Stimulated activated CD8-positive, alpha-beta memory T cell treated with anti-CD3 and anti-CD28 coated beads, Interleukin-4, amount 100 ng/mL, for 48 hours (primary cell): ENCODE measurements around the gene KIF21A.
"Not testable (repeated sequence)": the region's sequence is repeated elsewhere in the genome, so short reads cannot be mapped to it uniquely, and the experiment has no call there.

Experiments
- DNase-seq: peaks from one replicate; pipeline ENCODE4 v3.0.0-alpha.2; 2020

The KIF21A gene

DNA sequence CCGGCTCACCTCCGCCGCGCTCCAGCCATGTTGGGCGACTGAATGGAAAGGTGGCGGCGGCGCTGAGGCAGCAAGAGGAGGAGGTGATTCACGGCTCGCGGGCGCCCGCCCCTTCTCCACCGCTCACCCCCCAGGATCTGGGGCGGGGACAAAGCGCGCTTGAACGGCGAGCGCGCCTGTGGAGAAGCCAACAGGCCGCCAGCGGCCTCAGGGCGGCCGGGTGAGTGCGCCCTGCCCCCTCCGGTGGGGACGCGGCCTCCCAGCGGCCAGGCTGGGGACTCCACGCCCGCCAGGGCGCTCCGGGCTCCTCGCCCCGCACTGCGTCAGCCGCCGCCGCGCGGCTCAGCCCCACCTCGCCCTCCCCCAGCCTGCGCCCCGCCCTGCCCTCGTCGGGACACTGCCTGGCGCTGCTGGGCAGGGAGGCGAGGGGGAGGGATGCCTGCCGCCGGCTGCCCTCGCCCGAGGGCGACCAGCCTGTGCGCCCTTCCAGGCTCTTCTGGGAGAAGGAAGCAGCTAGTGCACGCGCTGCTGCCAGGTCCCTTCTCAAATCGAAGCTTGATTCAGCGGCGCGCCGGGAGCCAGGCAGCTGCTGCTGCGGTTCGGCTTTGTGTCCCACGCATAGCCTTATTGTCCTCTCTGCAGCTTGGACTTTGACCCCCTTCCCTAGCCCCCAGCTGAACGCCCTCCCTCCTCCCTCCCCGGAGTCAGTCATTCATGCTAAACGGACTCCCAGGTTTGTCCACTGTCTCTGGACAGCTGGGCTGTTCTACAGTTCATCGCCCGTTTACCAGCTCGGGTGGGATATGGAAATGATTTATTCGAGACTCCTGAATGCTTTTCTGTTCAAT is at the start of gene KIF21A:
TSS of gene KIF21A (minus strand) at position 40 of the 848 bp plus-strand sequence. CDS start 150 bp downstream, outside the sequence.
- DNase-seq, result peak; percentile 89

DNA sequence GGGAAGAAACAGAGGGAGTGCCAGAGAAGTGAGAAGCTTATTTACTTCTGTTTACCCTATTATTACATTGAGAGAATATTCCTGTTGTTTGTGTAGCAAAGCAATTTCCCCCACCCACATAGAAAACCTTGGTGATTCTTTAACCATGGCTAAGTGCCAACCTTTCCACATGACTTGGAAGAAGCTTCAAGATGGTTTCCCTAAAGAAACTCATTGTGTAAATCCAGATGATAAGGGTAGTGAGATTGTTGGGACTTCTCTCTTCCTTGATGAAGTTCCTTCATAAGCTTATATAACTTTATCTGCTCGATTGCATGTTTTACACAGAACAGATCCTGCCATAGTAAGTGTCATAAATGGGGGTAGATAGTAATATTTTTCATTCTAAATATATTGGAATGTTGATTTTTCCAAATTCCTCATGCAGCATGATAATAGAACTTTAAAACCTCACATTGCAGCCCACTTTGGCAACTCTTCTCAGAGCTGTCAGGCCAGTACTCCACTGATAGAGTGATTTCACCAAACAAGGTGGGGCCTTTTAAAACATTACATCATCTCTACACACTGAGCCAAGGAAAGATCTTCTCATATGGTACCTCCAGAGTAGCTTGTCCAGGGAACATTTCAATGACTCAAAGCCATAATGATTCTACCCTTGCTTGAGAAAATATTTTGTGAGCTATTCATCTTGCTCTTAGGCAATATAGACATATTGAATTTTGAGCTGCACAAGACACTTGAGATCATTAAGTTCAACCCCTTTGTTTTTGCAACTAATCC is 47.8 kb upstream of the KIF21A start:
- DNase-seq, result no peak

GRCh38 chr12:39483597-39483996 is 40.7 kb upstream of the KIF21A start:
- no peak for DNase-seq

GRCh38 chr12:39483042-39483441 is 40.1 kb upstream of the KIF21A start:
- DNase-seq, result no peak

- no peak for DNase-seq
Observed at GRCh38 chr12:39476894-39477293, 34.0 kb upstream of the KIF21A start.

- no peak for DNase-seq
Observed at GRCh38 chr12:39476121-39476520, 33.2 kb upstream of the KIF21A start.

GRCh38 chr12:39475136-39475535 is 32.2 kb upstream of the KIF21A start:
- not testable (repeated sequence) for DNase-seq

- DNase-seq, result no peak
Observed at GRCh38 chr12:39467432-39467870, 24.5 kb upstream of the KIF21A start.

DNA sequence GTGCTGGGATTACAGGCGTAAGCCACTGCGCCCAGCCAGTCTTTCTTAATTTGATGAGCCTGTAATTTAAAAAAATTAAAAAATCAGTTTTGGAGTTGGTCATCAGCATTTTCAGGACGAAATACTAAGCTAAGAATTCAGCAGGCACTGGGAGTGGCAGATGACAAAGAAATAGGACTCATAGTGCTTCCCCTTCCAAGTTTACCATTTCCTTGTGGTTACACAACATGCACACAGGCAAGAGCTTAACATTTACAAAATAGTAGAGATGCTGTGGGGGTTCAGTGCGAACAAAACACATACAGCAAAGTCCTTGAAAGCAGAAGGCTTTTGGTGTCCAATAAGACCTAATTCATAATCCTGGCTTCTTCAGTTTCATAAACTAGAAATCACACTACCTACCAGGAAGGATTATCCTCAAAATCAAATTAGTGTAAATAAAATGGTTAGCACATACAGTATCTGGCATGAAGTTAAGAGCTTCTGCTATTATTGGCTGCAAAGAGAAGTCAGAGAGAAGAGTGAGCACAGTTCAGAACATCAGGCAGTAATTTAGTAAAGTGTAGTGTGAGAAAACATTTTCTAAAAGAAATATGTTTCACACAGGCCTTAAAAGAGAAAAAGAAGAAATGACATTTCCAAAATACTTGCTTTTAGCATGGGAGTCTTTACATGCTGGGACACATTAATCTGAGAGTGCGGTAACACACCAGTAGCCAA is 22.2 kb upstream of the KIF21A start:
- DNase-seq, result no peak

GRCh38 chr12:39461059-39461458 is 18.1 kb upstream of the KIF21A start:
- DNase-seq, result no peak

DNA sequence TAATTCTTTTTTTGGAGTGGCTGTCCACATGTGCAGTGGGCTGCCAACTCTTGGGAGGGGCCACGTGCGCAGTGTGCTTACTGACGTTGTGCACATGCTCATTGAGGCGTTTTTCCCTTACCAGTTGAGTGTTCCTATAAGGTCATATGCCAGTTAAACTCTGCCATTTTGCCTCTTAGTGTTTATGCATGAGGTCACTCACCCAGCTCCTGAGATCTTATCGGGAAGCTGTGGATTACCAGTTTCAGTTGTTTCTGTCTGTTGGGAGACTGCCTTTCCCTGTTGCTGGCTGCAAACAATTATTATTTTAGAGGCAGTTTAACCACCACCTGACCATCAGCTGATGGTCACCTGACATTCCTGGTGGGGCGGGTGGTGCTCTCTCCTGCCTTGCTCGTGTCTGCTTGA is 16.1 kb upstream of the KIF21A start:
- DNase-seq, result no peak

- DNase-seq, result no peak
Observed at GRCh38 chr12:39451977-39452376, 9.1 kb upstream of the KIF21A start.

DNA sequence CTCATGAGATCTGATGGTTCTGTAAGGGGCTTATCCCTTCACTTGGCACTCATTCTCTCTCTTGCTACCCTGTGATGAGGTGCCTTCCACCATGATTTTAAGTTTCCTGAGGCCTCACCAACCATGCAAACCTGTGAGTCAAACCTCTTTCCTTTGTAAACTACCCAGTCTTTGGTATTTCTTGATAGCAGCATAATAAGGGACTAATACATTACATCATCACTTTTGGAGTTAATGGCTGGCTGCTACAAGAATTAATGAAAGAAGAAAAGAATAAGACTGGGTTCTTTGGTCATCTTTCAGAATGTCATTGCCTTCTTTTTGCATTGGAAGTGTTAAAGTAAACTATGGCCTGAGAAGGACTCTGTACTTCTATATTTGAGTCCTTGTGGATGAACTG is 5.1 kb upstream of the KIF21A start:
- no peak for DNase-seq

GRCh38 chr12:39443929-39444209 is 949 bp upstream of the KIF21A start:
- no peak for DNase-seq

- no peak for DNase-seq
Observed at GRCh38 chr12:39442831-39443080, 164 bp downstream of the KIF21A start.

- DNase-seq, result peak; percentile 65
Observed at GRCh38 chr12:39441963-39442830, 723 bp downstream of the KIF21A start.

DNA sequence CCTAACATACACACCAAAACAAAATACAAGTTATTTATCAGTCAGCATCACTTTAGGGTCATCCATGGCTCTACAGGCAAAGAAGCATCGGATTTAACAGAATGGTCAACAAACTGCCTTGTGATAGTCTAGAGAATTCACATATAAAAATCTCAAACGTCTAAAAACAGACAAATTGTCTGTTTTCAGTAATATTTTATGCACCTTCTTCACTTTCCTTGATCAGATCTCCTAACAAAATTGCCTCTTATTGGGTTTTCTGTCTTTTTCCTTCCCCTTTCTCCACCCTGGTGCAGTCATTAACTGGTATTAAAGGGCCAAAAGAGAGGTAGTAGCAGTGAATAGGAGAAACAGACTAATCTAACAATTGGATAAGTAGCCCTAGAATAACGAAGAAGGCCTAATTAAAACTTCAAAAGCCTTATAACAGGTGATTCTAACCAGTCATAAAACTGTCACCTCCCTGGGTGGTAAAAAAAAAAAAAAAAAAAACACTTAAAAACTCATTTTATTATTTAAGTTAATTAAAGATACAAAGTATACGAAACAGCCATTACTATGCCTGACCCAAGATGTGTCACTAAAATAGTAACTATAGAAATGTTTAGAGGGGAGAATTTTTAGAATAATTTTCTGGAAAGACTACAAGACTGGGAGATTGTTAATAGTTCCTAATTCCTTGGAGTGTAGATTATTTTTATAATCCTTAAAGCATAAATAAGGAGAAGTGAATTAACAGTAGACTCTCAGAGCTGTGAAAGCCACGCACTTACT is 1.5 kb downstream of the KIF21A start:
- DNase-seq, result no peak

- no peak for DNase-seq
Observed at GRCh38 chr12:39440781-39441180, 2.1 kb downstream of the KIF21A start.

DNA sequence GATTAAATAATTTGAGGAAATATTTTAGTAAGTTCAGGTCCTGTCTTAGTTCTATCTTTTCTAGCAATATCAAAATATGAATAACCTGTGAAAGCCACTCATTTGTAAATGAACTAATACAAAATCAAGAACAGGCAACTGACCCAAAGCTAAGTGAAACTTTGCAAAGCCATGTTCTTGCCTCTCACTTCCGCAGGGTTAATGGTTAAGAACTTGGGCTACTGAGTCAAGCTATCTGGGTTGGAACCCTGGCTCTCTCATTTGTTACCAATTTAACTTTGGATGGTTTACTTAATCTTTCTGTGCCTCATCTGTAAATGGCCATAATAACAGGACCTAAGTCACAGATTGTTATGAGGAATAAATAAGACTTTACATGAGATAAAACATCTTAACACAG is 2.8 kb downstream of the KIF21A start:
- DNase-seq, result no peak

GRCh38 chr12:39435531-39435930 is 7.4 kb downstream of the KIF21A start:
- DNase-seq, result no peak

GRCh38 chr12:39431797-39432196 is 11.1 kb downstream of the KIF21A start:
- no peak for DNase-seq
